NCI-H1417 (cell line): ENCODE results near the gene EBF3.
"Not testable (repeated sequence)": the region's sequence is repeated elsewhere in the genome, so short reads cannot be mapped to it uniquely, and the experiment has no call there.

Source experiments
- DNase-seq, 3 experiments: peaks; one replicate each; lab custom pipeline; 2025; lab: John Stamatoyannopoulos, UW

The EBF3 gene

GRCh38 chr10:129929343-129930292 is 34.5 kb downstream of the EBF3 start:
- no peak for DNase-seq

- DNase-seq = no peak
Measured at GRCh38 chr10:129927351-129928120, 36.5 kb downstream of the EBF3 start.

GRCh38 chr10:129926066-129927055 is 37.7 kb downstream of the EBF3 start:
- DNase-seq = no peak

- no peak for DNase-seq
Measured at GRCh38 chr10:129924375-129925085, 39.5 kb downstream of the EBF3 start.

- no peak for DNase-seq
Measured at GRCh38 chr10:129922598-129923123, 41.4 kb downstream of the EBF3 start.

- DNase-seq = no peak
Measured at GRCh38 chr10:129921801-129922597, 42.1 kb downstream of the EBF3 start.

- no peak for DNase-seq
Measured at GRCh38 chr10:129921065-129921670, 42.9 kb downstream of the EBF3 start.

GRCh38 chr10:129920187-129920586 is 43.9 kb downstream of the EBF3 start:
- not testable (repeated sequence) for DNase-seq

- peak in 1 of 3 experiments; percentile 2 for DNase-seq
Measured at GRCh38 chr10:129919358-129919757, 44.7 kb downstream of the EBF3 start.

- DNase-seq = no peak
Measured at GRCh38 chr10:129918836-129919235, 45.2 kb downstream of the EBF3 start.

- DNase-seq = no peak
Measured at GRCh38 chr10:129918401-129918800, 45.7 kb downstream of the EBF3 start.

GRCh38 chr10:129917936-129918335 is 46.1 kb downstream of the EBF3 start:
- DNase-seq = no peak

- DNase-seq = no peak
Measured at GRCh38 chr10:129916506-129916995, 47.5 kb downstream of the EBF3 start.

GRCh38 chr10:129915526-129916378 is 48.3 kb downstream of the EBF3 start:
- DNase-seq = no peak

- DNase-seq = no peak
Measured at GRCh38 chr10:129914960-129915359, 49.1 kb downstream of the EBF3 start.

- DNase-seq = no peak
Measured at GRCh38 chr10:129914153-129914855, 49.8 kb downstream of the EBF3 start.

GRCh38 chr10:129912986-129913695 is 50.9 kb downstream of the EBF3 start:
- no peak for DNase-seq
